Naive thymus-derived CD4-positive, alpha-beta T cell (primary cell): ENCODE results near the gene CTSA. TPM values are rescaled to one million over a fixed set of nuclear protein-coding genes. Genes with fewer than 3 reads are reported as not detected.

Experiments
- ATAC-seq: fragments of 150-1000 bp; cut with Tn5 transposase; 2 replicates; pipeline ENCODE4 v1.10.0; 2021; ENCODE audit warnings: mild to moderate bottlenecking, moderate library complexity
- CTCF ChIA-PET: fragments of 350-600 bp; sonication (Branson Sonifier 250); formaldehyde crosslinking; loops from one replicate; lab custom pipeline; 2021; ENCODE audit warnings: antibody characterized with exemption; lab: Charles Lee
- POLR2A ChIA-PET: fragments of 350-600 bp; sonication (Branson Sonifier 250); formaldehyde crosslinking; loops from one replicate; lab custom pipeline; 2021; ENCODE audit warnings: antibody characterized with exemption, inconsistent platforms; lab: Charles Lee
- DNase-seq, 9 donors: peaks; one replicate each; pipeline versions ENCODE4 v3.0.0 to v3.0.0-alpha.2; 2020 to 2022; ENCODE audit warnings: mixed read lengths in 1 of 9
- H3K27ac ChIP-seq: one replicate; pipeline ENCODE4 v1.7.0; 2013; ENCODE audit warnings: mild to moderate bottlenecking, low read depth, low read length, moderate library complexity
- H3K27me3 ChIP-seq, 2 donors: one replicate each; pipeline ENCODE4 v1.7.0; 2013; ENCODE audit warnings: low read length in 2 of 2, mild to moderate bottlenecking in 2 of 2, moderate library complexity in 2 of 2; ENCODE audit not compliant: control insufficient read depth in 2 of 2, insufficient read depth in 2 of 2
- H3K36me3 ChIP-seq, 3 experiments: 1 replicate in 2 of 3; 2 replicates in 1 of 3; pipeline ENCODE4 v1.7.0; 2013; ENCODE audit warnings: low read length in 3 of 3, mild to moderate bottlenecking in 3 of 3, moderate library complexity in 1 of 3; ENCODE audit not compliant: insufficient read depth in 3 of 3, control insufficient read depth in 2 of 3
- H3K4me1 ChIP-seq, 2 donors: one replicate each; pipeline ENCODE4 v1.7.0; 2013; ENCODE audit warnings: low read length in 2 of 2, mild to moderate bottlenecking in 2 of 2, moderate library complexity in 1 of 2; ENCODE audit not compliant: control insufficient read depth in 2 of 2, insufficient read depth in 2 of 2
- H3K4me3 ChIP-seq: 2 replicates; pipeline ENCODE4 v1.7.0; 2013; ENCODE audit warnings: mild to moderate bottlenecking, low read length
- H3K9me3 ChIP-seq, 3 experiments: 1 replicate in 2 of 3; 2 replicates in 1 of 3; pipeline ENCODE4 v1.7.0; 2013; ENCODE audit warnings: low read length in 3 of 3; ENCODE audit not compliant: control insufficient read depth in 2 of 3
- H3K27ac Mint-ChIP-seq, 9 donors: one replicate each; pipeline ENCODE4 v1.8.0; 2020 to 2022; ENCODE audit warnings: mixed read lengths in 9 of 9, mild to moderate bottlenecking in 8 of 9, moderate library complexity in 5 of 9, inconsistent platforms in 2 of 9
- H3K27me3 Mint-ChIP-seq, 5 donors: one replicate each; pipeline ENCODE4 v1.8.0; 2021 to 2022; ENCODE audit warnings: mixed read lengths in 5 of 5, mild to moderate bottlenecking in 1 of 5
- H3K36me3 Mint-ChIP-seq, 5 donors: one replicate each; pipeline ENCODE4 v1.8.0; 2020 to 2022; ENCODE audit warnings: mixed read lengths in 5 of 5, mild to moderate bottlenecking in 3 of 5, inconsistent platforms in 1 of 5
- H3K4me1 Mint-ChIP-seq, 7 donors: one replicate each; pipeline ENCODE4 v1.8.0; 2020 to 2022; ENCODE audit warnings: mixed read lengths in 7 of 7, mild to moderate bottlenecking in 3 of 7, inconsistent platforms in 1 of 7
- H3K4me3 Mint-ChIP-seq, 10 donors: one replicate each; pipeline ENCODE4 v1.8.0; 2020 to 2022; ENCODE audit warnings: mild to moderate bottlenecking in 10 of 10, mixed read lengths in 10 of 10, moderate library complexity in 6 of 10, inconsistent platforms in 2 of 10
- H3K9me3 Mint-ChIP-seq, 11 donors: one replicate each; pipeline ENCODE4 v1.8.0; 2020 to 2022; ENCODE audit warnings: mixed read lengths in 11 of 11, mild to moderate bottlenecking in 4 of 11, inconsistent platforms in 1 of 11, moderate library complexity in 1 of 11
- intact Hi-C, 2 donors: fragments of 100-400 bp; cut with micrococcal nuclease; formaldehyde crosslinking; loops; one replicate each; pipeline ENCODE4 v1.15.1; 2023
- polyA plus RNA-seq, 2 donors: library from polyadenylated mRNA; unstranded; fragments of 300-500 nt; fragmentation: Illumina TruSeq; gene quantifications; one replicate each; pipeline ENCODE4 v1.2.3, GENCODE V29; 2021
- total RNA-seq, 6 experiments: library from RNA in 5 of 6; stranded (reverse) in 5 of 6; gene quantifications; 1 replicate in 5 of 6; 2 replicates in 1 of 6; pipeline ENCODE4 v1.2.3 and lab custom pipeline; 2021 to 2026

The CTSA gene
- total and polyA plus RNA-seq, 7 experiments from 2014 or later = 59.6 to 151 (median 65.1) TPM

- intact Hi-C loops = loop anchor here (1.0 to 5.0 kb wide), 4 partner anchors 72 to 99 kb away; partner anchors contain the start of genes DNTTIP1 (in 1 of the 2), WFDC3 (in 1 of the 2) and ZNF335 (in 1 of the 2)
- Mint-ChIP-seq H3K27ac (peak overlapping the region; percentile 23 to 94 (median 90)), H3K9me3 (no peaks in the 10 kb centered on the region), H3K27me3 (no peaks in the 10 kb centered on the region), H3K36me3 (peaks cover 0 to 11% (median 6%) of the 10 kb centered on the region in 5 donors), H3K4me3 (peak overlapping the region; percentile 88 to 95 (median 93)), H3K4me1 (peaks cover 17 to 37% (median 28%) of the 10 kb centered on the region in 7 donors)
- CTCF ChIA-PET = interaction anchor here (0.6 to 2.3 kb wide), 5 partner anchors 9 to 81 kb away, joined by 3 to 9 read pairs (median 4); partner anchors contain the start of gene ZSWIM1
- H3K36me3 ChIP-seq = peaks cover 0 to 33% (median 4%) of the 10 kb centered on the region in 3 experiments
- POLR2A ChIA-PET = interaction anchor here (0.9 to 4.7 kb wide), 13 partner anchors 9 to 474 kb away, joined by 3 to 65 read pairs (median 4); partner anchors contain the start of genes ACOT8, PCIF1, ZNF335 and ZSWIM1
- H3K9me3 ChIP-seq = no peaks in the 10 kb centered on the region
- peaks cover 22 to 26% of the 10 kb centered on the region in 2 donors for H3K4me1 ChIP-seq
- ATAC-seq (peak; percentile 65), DNase-seq (peak; percentile 23 to 46 (median 43))
- peak overlapping the region; percentile 76 for H3K27ac ChIP-seq
- H3K27me3 ChIP-seq = no peaks in the 10 kb centered on the region
- H3K4me3 ChIP-seq = peak overlapping the region; percentile 96
Measured at GRCh38 chr20:45890077-45890984, 804 bp upstream of the CTSA start.

GRCh38 chr20:45892049-45892825, 1.1 kb downstream of the CTSA start:
- Mint-ChIP-seq H3K27ac (peak overlapping the region; percentile 44 to 91 (median 64)), H3K36me3 (peaks cover 0 to 17% (median 7%) of the 10 kb centered on the region in 5 donors), H3K27me3 (no peaks in the 10 kb centered on the region), H3K4me3 (peak overlapping the region; percentile 88 to 95 (median 93)), H3K9me3 (no peaks in the 10 kb centered on the region), H3K4me1 (peaks cover 17 to 37% (median 26%) of the 10 kb centered on the region in 7 donors)
- intact Hi-C loops = loop anchor here in 1 of 2 donors (5.0 kb wide), 1 partner anchor 95 kb away; no protein-coding TSS in a partner anchor
- Histone ChIP-seq H3K4me3 (peak overlapping the region; percentile 96), H3K27ac (peak overlapping the region; percentile 76), H3K9me3 (no peaks in the 10 kb centered on the region), H3K27me3 (no peaks in the 10 kb centered on the region), H3K4me1 (peaks cover 22 to 25% of the 10 kb centered on the region in 2 donors), H3K36me3 (peaks cover 0 to 35% (median 4%) of the 10 kb centered on the region in 3 experiments)
- DNase-seq = no peak
- ChIA-PET POLR2A (interaction anchor here (0.6 to 4.7 kb wide), 13 partner anchors 11 to 472 kb away, joined by 3 to 65 read pairs (median 5); partner anchors contain the start of genes ACOT8, PCIF1, ZNF335 and ZSWIM1), CTCF (interaction anchor here (1.0 to 1.4 kb wide), 5 partner anchors 30 to 93 kb away, joined by 3 to 4 read pairs (median 3); no protein-coding TSS in a partner anchor)
- peak; percentile 23 for ATAC-seq

DNA sequence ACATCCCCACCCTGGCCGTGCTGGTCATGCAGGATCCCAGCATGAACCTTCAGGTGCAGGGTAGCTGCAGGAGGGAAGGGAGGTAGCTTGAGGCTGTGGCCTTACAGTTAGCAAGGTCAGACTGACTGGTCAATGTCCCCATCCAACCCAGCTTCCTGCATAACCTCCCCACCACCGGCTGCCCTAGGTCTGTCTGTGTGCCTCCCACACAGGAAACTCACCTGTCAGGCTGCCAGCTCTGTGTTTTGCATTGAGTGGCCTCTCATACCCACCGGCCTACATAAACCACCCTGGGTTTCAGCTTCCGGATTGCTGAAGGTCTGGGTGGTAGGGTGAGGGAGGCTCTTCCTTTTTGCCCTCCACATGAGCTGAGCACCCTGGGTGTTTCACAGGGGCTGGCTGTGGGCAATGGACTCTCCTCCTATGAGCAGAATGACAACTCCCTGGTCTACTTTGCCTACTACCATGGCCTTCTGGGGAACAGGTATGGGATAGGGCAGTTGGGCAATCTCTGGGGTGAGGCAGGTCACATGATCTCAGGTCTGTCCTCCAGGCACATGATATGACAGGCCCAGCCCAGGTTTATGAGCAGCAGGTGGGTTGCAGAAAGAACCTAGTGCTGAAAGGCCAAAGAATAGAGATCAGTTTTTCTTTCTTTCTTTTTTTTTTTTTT, 1.8 kb downstream of the CTSA start:
- DNase-seq (no peak), ATAC-seq (no peak)
- no peaks in the 10 kb centered on the region for H3K27me3 ChIP-seq
- POLR2A ChIA-PET = interaction anchor here (0.6 to 4.7 kb wide), 11 partner anchors 12 to 222 kb away, joined by 3 to 64 read pairs (median 3); partner anchors contain the start of genes ACOT8, PCIF1, ZNF335 and ZSWIM1
- H3K9me3 ChIP-seq = no peaks in the 10 kb centered on the region
- peaks cover 0 to 42% (median 4%) of the 10 kb centered on the region in 3 experiments for H3K36me3 ChIP-seq
- Mint-ChIP-seq H3K9me3 (no peaks in the 10 kb centered on the region), H3K27ac (peak overlapping the region in 6 of 9 donors; percentile 44 to 91 (median 76)), H3K27me3 (no peaks in the 10 kb centered on the region), H3K4me1 (peaks cover 16 to 33% (median 26%) of the 10 kb centered on the region in 7 donors), H3K4me3 (peak overlapping the region; percentile 88 to 95 (median 93)), H3K36me3 (peaks cover 0 to 20% (median 8%) of the 10 kb centered on the region in 5 donors)
- peak overlapping the region; percentile 96 for H3K4me3 ChIP-seq
- CTCF ChIA-PET = interaction anchor here (1.0 to 1.4 kb wide), 5 partner anchors 30 to 94 kb away, joined by 3 to 4 read pairs (median 3); no protein-coding TSS in a partner anchor
- H3K27ac ChIP-seq = no peak overlapping the region
- H3K4me1 ChIP-seq = peaks cover 22 to 25% of the 10 kb centered on the region in 2 donors
- intact Hi-C loops = loop anchor here in 1 of 2 donors (5.0 kb wide), 1 partner anchor 96 kb away; no protein-coding TSS in a partner anchor

GRCh38 chr20:45893831-45894230, 2.7 kb downstream of the CTSA start:
- H3K27me3 Mint-ChIP-seq = no peaks in the 10 kb centered on the region
- H3K4me1 ChIP-seq = peaks cover 22 to 25% of the 10 kb centered on the region in 2 donors
- H3K36me3 Mint-ChIP-seq = peaks cover 1 to 23% (median 8%) of the 10 kb centered on the region in 5 donors
- no peaks in the 10 kb centered on the region for H3K9me3 Mint-ChIP-seq
- ChIA-PET CTCF (no interaction called here), POLR2A (interaction anchor here (0.9 to 4.7 kb wide), 4 partner anchors 12 to 77 kb away, joined by 3 to 26 read pairs (median 7); partner anchors contain the start of genes PCIF1 and ZNF335)
- H3K9me3 ChIP-seq = no peaks in the 10 kb centered on the region
- H3K27ac ChIP-seq = no peak overlapping the region
- peaks cover 0 to 49% (median 4%) of the 10 kb centered on the region in 3 experiments for H3K36me3 ChIP-seq
- ATAC-seq = no peak
- peaks cover 16 to 33% (median 26%) of the 10 kb centered on the region in 7 donors for H3K4me1 Mint-ChIP-seq
- no peak for DNase-seq
- H3K4me3 Mint-ChIP-seq = peak overlapping the region in 3 of 10 donors; percentile 10 to 95 (median 34)
- peak overlapping the region in 2 of 9 donors; percentile 54 to 71 for H3K27ac Mint-ChIP-seq
- H3K27me3 ChIP-seq = no peaks in the 10 kb centered on the region
- H3K4me3 ChIP-seq = no peak overlapping the region
- intact Hi-C loops = loop anchor here in 1 of 2 donors (5.0 kb wide), 1 partner anchor 97 kb away; no protein-coding TSS in a partner anchor

GRCh38 chr20:45894797-45895196, 3.7 kb downstream of the CTSA start:
- CTCF ChIA-PET = interaction anchor here (1.2 kb wide), 1 partner anchor 75 kb away, joined by 3 read pairs; no protein-coding TSS in a partner anchor
- Mint-ChIP-seq H3K27me3 (no peaks in the 10 kb centered on the region), H3K4me3 (no peak overlapping the region), H3K9me3 (no peaks in the 10 kb centered on the region), H3K27ac (no peak overlapping the region), H3K4me1 (peaks cover 14 to 28% (median 22%) of the 10 kb centered on the region in 7 donors), H3K36me3 (peaks cover 4 to 27% (median 8%) of the 10 kb centered on the region in 5 donors)
- Histone ChIP-seq H3K4me1 (peaks cover 21 to 25% of the 10 kb centered on the region in 2 donors), H3K9me3 (no peaks in the 10 kb centered on the region), H3K27ac (no peak overlapping the region), H3K27me3 (no peaks in the 10 kb centered on the region), H3K36me3 (peaks cover 0 to 51% (median 4%) of the 10 kb centered on the region in 3 experiments), H3K4me3 (no peak overlapping the region)
- DNase-seq (no peak), ATAC-seq (no peak)
- intact Hi-C loops = loop anchor here in 1 of 2 donors (5.0 kb wide), 1 partner anchor 97 kb away; no protein-coding TSS in a partner anchor
- POLR2A ChIA-PET = interaction anchor here (2.3 kb wide), 1 partner anchor 40 kb away, joined by 11 read pairs; the partner anchor contains the start of gene PCIF1
